HepG2 (cell line): ENCODE data around the gene CDT1. TPM values are rescaled to one million over a fixed set of nuclear protein-coding genes. Genes with fewer than 3 reads are reported as not detected.
A peak's percentile ranks its signal among the peaks of the same experiment; 100 is the strongest.

ENCODE experiments used
- FOXM1 ChIP-seq: sonication (generic); formaldehyde crosslinking; IDR thresholded peaks from 2 replicates; pipeline ENCODE4 v1.5.0; 2020; ENCODE audit warnings: missing genetic modification reagents
- HDAC1 ChIP-seq: sonication (generic); formaldehyde crosslinking; IDR thresholded peaks from 2 replicates; pipeline ENCODE4 v1.5.1; 2020; ENCODE audit warnings: mild to moderate bottlenecking, missing genetic modification reagents
- HNF4G ChIP-seq, 2 experiments: sonication (generic) in 1 of 2; formaldehyde crosslinking in 1 of 2; IDR thresholded peaks; 2 replicates each; pipeline versions ENCODE4 v1.4.0 to v1.6.1; 2011 to 2020; ENCODE audit warnings: borderline replicate concordance in 2 of 2, low read depth in 2 of 2, mild to moderate bottlenecking in 2 of 2, low read length in 1 of 2, missing genetic modification reagents in 1 of 2, moderate library complexity in 1 of 2
- KMT2A ChIP-seq: sonication (generic); formaldehyde crosslinking; IDR thresholded peaks from 2 replicates; pipeline ENCODE4 v1.4.0; 2020; ENCODE audit warnings: missing genetic modification reagents
- MAF1 ChIP-seq: sonication (generic); formaldehyde crosslinking; IDR thresholded peaks from 2 replicates; pipeline ENCODE4 v1.5.0; 2020; ENCODE audit warnings: missing genetic modification reagents, borderline replicate concordance
- MAFG ChIP-seq: sonication (generic); formaldehyde crosslinking; IDR thresholded peaks from 2 replicates; pipeline ENCODE4 v1.5.1; 2020; ENCODE audit warnings: mild to moderate bottlenecking, missing genetic modification reagents
- MEIS1 ChIP-seq: sonication (generic); formaldehyde crosslinking; IDR thresholded peaks from 2 replicates; pipeline ENCODE4 v1.9.0; 2021; ENCODE audit warnings: mild to moderate bottlenecking, missing genetic modification reagents, moderate library complexity, borderline replicate concordance
- NRL ChIP-seq: sonication (generic); formaldehyde crosslinking; IDR thresholded peaks from 2 replicates; pipeline ENCODE4 v1.5.0; 2020; ENCODE audit warnings: missing genetic modification reagents, mild to moderate bottlenecking, moderate library complexity, borderline replicate concordance
- SAP130 ChIP-seq: IDR thresholded peaks from 2 replicates; pipeline ENCODE4 v1.6.1; 2016; ENCODE audit warnings: low read depth
- SMAD3 ChIP-seq: sonication (generic); formaldehyde crosslinking; IDR thresholded peaks from 2 replicates; pipeline ENCODE4 v1.4.0; 2020; ENCODE audit warnings: missing genetic modification reagents
- SOX6 ChIP-seq, 2 experiments: fragments of 450-650 bp in 1 of 2; sonication (generic) in 1 of 2; formaldehyde crosslinking in 1 of 2; IDR thresholded peaks; 2 replicates each; pipeline versions ENCODE4 v1.4.0 to v1.6.1; 2017 to 2020; ENCODE audit warnings: antibody characterized with exemption in 1 of 2, mild to moderate bottlenecking in 1 of 2, missing genetic modification reagents in 1 of 2
- SSRP1 ChIP-seq: IDR thresholded peaks from 2 replicates; pipeline ENCODE4 v1.6.1; 2016; ENCODE audit warnings: control low read depth
- U2AF1 ChIP-seq: fragments of 200-400 bp; formaldehyde crosslinking; optimal IDR thresholded peaks from 2 replicates; pipeline ENCODE3; 2017; ENCODE audit warnings: mild to moderate bottlenecking, low read depth, low read length
- ZKSCAN5 ChIP-seq: sonication (generic); formaldehyde crosslinking; IDR thresholded peaks from 2 replicates; pipeline ENCODE4 v1.5.1; 2020; ENCODE audit warnings: mild to moderate bottlenecking, missing genetic modification reagents
- ZNF253 ChIP-seq: sonication (generic); formaldehyde crosslinking; IDR thresholded peaks from 2 replicates; pipeline ENCODE4 v1.8.0; 2022; ENCODE audit warnings: mild to moderate bottlenecking, missing genetic modification reagents, borderline replicate concordance
- ZNF30 ChIP-seq: sonication (generic); formaldehyde crosslinking; IDR thresholded peaks from 2 replicates; pipeline ENCODE4 v1.5.0; 2020; ENCODE audit warnings: mild to moderate bottlenecking, missing genetic modification reagents
- ZNF468 ChIP-seq: sonication (generic); formaldehyde crosslinking; IDR thresholded peaks from 2 replicates; pipeline ENCODE4 v1.8.0; 2022; ENCODE audit warnings: mild to moderate bottlenecking, moderate library complexity, missing genetic modification reagents
- ZNF766 ChIP-seq: sonication (generic); formaldehyde crosslinking; IDR thresholded peaks from 2 replicates; pipeline ENCODE4 v1.5.0; 2020; ENCODE audit warnings: missing genetic modification reagents, borderline replicate concordance
- ZNF790 ChIP-seq: sonication (generic); formaldehyde crosslinking; IDR thresholded peaks from 2 replicates; pipeline ENCODE4 v1.8.0; 2022; ENCODE audit warnings: missing genetic modification reagents, mild to moderate bottlenecking, borderline replicate concordance
- polyA plus RNA-seq, 8 experiments: library from polyadenylated mRNA; depleted of rRNA in 3 of 8; stranded (reverse) in 7 of 8; unstranded in 1 of 8; fragments of >200 nt; fragmentation: Illumina TruSeq in 4 of 8; extraction: Trizol in 4 of 8; gene quantifications; 2 replicates each; pipeline versions ENCODE4 v1.2.1 to v1.2.3, GENCODE V29; 2011 to 2016; ENCODE audit warnings: low read depth in 4 of 8, missing spikeins in 1 of 8, mixed read lengths in 1 of 8; ENCODE audit not compliant: insufficient read depth in 1 of 8
- total RNA-seq, 5 experiments: library from RNA; depleted of rRNA; stranded (reverse); fragments of >200 nt; fragmentation: Illumina TruSeq; extraction: Trizol; gene quantifications; 2 replicates each; pipeline ENCODE4 v1.2.3, GENCODE V29; 2016; ENCODE audit warnings: low read depth in 1 of 5

CDT1 gene
- total and polyA plus RNA-seq, 2 of the 13 experiments (the other 11 are each of a cell fraction or from before 2014, with no cell fraction given) = 23.1 to 23.8 TPM

DNA sequence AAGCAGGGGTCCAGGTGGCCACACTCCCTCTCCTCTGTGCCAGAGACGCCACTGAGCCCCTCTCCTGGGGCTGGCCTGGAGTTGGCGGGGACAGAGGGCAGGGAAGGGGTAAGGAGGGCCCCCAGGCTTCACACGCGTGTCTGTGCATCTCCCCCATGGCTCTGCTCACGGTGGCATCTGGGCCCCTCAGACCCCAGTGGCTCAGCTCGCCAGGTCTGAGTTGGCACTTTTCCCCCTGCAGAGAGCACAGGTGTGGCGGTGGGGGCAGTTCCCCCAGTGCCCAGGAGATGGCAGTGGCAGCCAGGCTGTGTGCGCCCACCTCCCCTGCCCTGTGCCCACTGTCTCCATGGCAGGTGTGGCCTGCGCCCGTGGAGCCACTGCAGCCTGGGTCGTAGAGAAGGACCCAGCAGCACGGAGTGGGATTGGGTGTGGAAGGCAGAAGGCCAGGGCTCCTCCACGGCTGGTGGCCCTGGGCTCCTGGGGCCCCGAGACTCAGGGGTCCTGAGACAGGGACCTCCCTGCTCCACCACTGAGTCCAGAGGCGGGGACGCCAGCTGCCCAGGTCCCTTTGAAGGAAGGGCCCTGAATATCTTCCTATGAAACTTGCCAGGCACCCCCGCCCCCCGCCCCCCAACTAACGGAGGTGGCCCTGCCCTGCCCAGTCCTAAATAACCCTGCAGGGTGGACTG, 12.5 kb downstream of the CDT1 start (continued):
- TF ChIP-seq ZNF766 (no peak), MEIS1 (CRISPR knock-in tag) (no peak), ZNF790 (CRISPR knock-in tag) (no peak), ZKSCAN5 (no peak), HDAC1 (no peak), FOXM1 (no peak), ZNF253 (CRISPR knock-in tag) (no peak), NRL (CRISPR knock-in tag) (peak; percentile 67; the same call in 1 of the 2 replicates), KMT2A (no peak), HNF4G (IDR thresholded peaks at IDR 0.05; ENCODE audit: borderline replicate concordance, low read depth, low read length) (no peak), HNF4G (CRISPR knock-in tag; IDR thresholded peaks at IDR 0.05; ENCODE audit: borderline replicate concordance, low read depth) (no peak), SMAD3 (CRISPR knock-in tag) (no peak), ZNF468 (CRISPR knock-in tag) (0 out of 2 replicates have a peak, but pooled peaks have one; percentile 21), MAF1 (CRISPR knock-in tag) (no peak), MAFG (CRISPR knock-in tag) (no peak; the same call in 1 of the 2 replicates), SSRP1 (CRISPR knock-in tag) (no peak), SOX6 (IDR thresholded peaks at IDR 0.05) (no peak), SOX6 (CRISPR knock-in tag; IDR thresholded peaks at IDR 0.05) (0 out of 2 replicates have a peak, but pooled peaks have one; percentile 21), U2AF1 (no peak), ZNF30 (CRISPR knock-in tag) (no peak), SAP130 (CRISPR knock-in tag) (peak; percentile 28; the same call in 1 of the 2 replicates)
